GDM1 (cell line): Measurements from ENCODE around the gene UBR3.
"Not testable (repeated sequence)": the region's sequence is repeated elsewhere in the genome, so short reads cannot be mapped to it uniquely, and the experiment has no call there.

Experiments
- DNase-seq: peaks from one replicate; lab custom pipeline; 2025; lab: John Stamatoyannopoulos, UW

UBR3 gene

DNA sequence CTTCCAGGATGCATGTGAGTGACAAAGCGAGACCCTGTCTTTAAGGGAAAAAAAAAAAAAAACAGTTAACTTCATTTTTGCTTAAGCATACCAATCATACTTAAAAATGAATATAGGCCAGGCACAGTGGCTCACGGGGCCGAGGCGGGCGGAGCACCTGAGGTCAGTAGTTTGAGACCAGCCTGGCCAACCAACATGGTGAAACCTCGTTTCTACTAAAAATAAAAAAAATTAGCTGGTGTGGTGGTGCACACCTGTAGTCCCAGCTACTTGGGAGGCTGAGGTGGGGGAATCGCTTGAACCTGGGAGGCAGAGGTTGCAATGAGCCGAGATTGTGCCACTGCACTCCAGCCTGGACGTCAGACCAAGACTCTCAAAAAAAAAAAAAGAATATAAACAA, 44.1 kb downstream of the UBR3 start:
- DNase-seq, result not testable (repeated sequence)

DNA sequence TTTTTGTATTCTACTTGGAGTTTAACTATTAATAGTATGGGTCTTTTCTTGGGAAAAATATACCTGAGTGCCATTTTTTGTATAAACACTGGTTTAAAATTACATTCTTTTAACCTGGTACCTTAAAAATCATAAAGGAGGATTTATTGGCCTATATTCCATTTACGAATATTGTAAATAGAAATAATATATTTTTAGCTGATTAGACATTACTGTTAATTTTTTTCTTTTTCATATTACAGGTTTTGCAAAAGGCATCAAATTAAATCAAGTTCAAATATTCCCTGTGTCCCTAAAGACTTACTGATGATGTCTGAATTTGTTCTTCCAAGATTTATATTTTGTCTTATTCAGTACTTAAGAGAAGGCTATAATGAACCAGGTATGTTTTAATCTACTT, 44.7 kb downstream of the UBR3 start:
- DNase-seq, result no peak

DNA sequence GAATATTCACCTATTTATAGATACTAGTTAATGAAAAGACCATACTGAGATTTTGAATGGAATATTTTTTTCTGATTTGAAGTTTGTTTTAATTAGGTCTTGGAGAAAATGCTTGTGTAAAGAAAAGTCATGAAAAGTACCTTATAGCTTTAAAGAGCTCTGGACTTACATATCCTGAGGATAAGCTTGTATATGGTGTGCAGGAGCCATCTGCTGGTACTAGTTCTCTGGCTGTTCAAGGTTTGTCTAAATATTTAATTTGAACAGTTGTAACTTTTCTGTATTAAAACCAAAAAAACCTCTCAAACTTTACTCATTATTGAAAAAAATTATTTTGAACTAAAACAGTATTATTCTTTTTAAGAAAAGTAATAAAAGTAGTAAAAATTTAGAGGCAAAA, 50.1 kb downstream of the UBR3 start:
- DNase-seq, result no peak

DNA sequence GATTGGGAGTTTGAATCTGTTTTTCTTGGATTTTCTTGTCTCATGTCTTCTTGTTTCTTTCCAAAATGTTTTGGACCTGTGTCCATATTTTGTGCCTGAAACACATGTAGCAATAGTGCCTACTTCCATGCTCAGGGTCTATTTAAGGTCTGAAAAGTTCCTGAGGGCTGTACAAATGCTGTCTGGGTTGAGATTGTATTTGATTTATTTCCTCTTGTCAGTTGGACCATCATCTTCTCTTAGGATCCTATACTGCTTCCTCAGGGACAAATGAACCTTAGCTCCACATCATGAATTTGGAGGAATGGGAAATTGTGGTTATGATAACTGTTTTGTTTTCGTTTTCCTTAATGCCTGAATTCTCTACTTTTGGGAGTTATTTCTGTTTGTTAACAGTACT, 59.9 kb downstream of the UBR3 start:
- DNase-seq, result no peak

DNA sequence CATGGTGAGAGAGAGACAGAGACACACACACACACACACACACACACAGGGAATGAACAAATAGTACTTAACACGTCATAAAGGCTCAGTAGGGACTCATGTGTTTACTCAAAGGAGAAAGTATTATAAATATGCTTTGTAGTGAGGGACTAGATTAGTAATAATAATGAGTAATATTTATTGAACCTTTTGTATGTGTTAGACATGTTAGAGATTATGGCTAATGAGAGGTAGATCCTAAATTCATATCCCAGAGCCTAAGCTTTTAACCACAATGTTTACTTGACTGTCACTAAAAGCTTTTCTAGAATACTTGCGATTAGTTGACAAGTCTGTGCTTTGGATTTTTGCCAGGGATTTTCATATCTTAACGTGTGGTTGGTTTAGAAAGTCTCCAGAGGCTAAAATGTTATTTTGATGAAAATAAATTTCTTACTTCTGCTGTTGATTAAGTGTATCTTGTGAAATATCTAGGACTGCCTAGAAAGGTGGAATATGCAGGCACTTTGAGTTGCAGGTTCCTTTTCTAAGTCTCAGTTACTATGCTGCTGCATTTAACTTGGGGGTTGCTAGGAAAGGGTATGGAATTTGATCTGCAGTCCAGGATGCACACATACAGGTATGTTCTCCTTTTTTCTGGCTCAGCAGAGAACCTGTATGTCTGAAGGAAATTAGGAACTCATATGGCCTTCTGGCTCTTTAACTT, 64.5 kb downstream of the UBR3 start:
- DNase-seq, result no peak

DNA sequence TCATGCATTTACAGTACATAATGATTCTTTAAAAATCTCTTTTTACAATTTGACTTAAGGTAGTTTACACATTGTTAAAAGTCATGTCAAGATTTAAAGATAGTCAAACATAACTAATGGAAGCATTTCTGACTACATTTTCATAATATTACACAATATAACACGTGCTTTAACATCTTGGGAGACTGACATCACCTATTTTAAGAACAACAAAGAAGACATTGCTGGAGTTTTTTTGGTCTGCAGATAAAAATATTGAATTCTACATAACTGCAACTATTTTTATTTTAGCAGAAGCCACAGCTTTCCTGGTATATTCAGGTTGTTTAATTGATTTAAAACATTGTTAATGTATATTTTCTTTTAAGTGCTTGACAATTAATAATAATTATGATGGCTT, 65.7 kb downstream of the UBR3 start:
- no peak for DNase-seq

DNA sequence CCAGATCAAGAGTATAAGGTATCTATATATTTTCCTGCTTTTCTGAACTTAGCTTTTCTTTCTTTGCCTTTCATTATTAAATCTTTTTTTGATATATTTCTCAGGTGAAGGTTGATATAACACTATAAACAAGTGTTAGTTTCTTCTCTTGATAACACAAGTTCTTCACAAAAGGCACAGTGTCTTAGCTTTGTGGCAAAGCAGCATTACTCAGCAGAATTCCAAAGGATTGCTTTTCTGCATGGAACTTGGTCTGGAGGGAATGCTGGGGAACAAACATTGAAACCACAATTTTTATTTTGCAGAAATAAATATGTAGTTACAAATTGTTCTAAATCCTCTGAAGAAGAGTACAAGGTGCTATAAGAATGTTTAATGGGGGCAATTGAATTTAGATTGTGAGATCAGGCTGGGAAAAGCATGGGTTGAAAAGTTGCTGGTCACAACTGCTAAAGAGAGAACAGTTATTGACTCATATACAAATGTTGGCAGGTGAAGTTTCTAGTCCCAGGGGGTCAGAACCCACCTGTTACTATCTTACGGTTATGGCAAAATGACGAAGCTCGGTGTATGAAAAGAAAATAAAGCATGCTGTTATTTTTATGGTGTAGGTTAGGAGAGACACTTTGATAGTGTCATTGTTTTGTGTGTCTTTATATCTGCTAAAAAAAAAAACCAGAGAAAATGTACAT, 68.2 kb downstream of the UBR3 start:
- DNase-seq, result no peak

DNA sequence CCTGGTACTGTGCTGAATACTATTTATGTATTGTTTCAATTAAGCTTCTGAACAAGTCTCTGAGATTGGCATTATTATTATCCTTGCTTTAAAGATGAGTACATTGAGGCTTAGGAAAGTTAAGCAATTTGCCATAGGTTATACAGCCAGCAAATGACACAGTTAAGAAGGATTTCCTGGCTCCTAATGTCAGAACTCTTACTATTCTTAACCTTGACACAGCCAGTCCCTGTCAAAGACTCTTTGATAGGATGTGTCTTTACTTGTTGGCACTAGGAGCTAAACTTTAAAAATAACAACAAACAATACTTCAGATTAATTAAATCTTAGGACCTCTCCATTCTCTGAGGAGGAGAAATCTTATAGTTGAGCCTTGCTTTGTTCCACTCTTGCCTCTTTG, 70.6 kb downstream of the UBR3 start:
- no peak for DNase-seq

DNA sequence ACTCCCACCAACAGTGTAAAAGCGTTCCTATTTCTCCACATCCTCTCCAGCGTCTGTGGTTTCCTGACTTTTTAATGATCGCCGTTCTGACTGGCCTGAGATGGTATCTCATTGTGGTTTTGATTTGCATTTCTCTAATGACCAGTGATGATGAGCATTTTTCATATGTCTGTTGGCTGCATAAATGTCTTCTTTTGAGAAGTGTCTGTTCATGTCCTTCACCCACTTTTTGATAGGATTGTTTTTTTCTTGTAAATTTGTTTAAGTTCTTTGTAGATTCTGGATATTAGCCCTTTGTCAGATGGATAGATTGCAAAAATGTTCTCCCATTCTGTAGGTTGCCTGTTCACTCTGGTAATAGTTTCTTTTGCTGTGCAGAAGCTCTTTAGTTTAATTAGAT, 72.8 kb downstream of the UBR3 start:
- DNase-seq, result not testable (repeated sequence)

DNA sequence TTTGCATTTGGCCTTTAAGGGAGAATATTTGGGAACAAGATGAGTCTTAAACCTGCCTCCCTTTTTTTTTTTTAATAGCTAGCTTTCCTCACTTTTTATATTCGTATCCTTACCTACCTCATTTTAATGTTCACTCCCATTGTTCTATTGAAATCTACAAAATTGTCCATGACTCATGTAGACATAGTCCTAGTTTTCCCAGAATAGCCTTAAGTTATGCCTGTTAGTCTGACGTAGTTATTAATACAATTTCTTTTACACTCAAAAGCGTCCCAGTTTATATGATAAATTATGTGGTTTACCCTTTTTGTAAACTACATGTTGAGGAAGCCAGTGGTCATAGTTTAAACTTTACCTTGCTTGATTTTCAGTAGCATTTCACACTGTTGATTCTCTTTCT, 73.4 kb downstream of the UBR3 start:
- DNase-seq, result no peak

DNA sequence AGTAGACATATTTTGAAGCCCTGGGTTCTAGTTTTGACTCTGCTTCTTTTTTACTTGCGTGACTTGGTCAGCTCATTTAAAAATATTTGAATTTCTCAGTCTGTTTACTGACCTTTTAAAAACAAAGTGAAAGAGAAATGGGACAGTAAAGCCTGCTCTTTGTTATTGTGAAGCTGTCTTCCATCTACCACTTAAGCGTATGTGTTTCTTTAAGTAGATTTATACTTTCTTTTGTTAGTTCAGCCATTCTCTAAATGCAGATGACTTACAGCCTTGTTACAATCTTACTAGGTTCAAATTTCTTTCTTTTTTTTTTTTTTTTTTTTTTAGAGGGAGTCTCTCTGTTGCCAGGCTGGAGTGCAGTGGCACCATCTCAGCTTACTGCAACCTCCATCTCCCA, 79.5 kb downstream of the UBR3 start:
- no peak for DNase-seq

DNA sequence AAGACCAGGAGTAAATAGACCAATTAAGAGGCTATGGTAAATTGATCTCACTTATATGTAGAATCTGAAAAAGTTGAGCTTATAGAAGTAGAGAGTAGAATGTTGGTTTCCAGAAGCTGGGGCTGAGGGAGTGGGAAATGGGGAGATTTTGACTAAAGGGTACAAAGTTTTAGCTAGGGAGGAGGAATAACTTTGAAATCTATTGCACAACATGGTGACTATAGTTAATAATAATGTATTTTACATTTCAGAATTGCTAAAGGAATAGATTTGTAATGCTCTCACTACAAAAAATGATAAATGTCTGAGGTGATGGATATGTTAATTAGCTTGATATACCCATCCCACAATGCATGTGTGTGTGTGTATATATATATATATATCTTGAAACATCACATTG, 82.1 kb downstream of the UBR3 start:
- DNase-seq, result no peak

DNA sequence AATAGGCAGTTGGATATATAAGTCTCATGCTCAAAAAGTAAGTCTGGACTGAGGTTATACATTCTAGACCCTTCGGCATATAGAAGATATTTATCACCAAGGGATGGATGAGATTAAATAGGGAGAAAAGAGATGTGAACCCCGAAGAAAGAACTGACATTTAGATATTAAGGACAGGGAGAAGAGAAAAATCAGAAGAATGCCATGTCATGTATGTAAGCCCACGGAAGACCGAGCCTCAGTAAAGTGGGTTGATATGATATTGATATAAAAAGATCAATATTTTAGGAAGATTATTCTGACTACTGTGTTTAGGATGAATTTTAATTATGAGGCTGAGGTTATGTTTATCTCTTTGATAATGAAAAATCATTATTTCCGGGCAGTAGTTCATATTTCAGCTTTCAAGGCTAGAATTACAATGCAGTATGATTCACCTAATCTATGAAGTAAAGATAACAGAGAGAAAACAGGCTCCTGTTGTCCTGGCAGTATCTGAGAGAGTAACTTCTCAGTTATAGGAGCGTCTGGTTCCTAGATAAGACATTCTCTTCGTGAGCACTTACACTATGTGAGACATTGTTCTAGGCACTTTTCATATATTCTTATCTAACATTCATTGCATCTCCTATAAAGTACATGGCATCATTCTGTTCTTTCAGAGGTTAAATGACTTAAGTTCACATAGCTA, 83.0 kb downstream of the UBR3 start:
- DNase-seq, result no peak

DNA sequence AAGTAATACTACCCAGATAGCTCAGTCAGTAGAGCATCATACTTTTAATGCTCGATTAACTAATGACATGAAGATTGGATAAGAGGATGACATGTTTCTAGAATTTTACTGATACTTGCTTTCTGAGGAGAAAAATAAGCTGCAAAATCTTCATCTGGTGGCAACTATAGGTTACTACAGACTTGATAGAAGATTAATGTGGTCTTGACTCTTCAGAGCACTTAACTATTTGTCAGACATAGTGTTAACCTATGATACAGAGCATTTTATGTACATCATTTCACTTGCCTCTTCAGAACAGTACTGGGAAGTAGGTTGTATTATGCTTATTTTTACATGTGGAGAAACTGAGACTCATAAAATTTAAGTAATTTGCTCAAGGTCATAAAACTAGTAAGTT, 83.9 kb downstream of the UBR3 start:
- DNase-seq, result no peak

DNA sequence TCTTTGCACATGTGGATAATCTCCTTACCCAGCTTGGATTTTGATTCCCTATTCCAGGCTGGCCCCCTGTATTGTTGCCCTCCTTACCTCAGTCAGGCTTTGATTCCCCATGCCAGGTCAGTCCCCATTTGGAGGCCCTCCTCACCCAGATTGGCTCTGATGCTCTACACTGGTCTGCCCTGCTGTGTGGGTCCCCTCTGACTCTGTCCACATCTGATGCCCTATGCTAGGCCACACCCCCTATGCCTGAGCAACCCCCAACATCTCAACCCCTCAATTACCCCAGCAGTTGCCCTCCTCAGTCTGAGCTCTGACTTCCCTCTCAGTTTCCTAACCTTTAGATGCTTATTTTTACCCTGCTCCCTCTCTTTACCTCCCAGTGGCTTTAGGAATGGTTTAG, 89.4 kb downstream of the UBR3 start:
- DNase-seq, result no peak

DNA sequence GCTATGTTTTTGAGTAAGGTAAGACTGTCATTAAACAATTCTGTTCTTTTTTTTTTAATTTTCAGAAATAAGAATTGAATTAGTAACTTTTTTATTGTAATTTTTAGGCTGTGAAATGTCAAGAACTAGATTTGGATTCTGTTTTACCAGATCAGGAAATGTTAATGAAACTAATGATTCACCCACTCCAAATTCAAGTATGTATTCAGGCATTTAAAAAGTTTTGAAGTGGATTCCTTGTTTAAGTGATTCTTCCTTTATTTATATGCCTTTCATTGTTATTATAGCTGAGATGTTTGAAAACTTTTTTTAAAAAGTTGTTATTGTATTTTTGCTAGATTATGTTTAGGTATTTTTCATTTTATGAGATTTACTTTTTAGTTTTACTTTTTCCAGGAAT, 96.7 kb downstream of the UBR3 start:
- no peak for DNase-seq

DNA sequence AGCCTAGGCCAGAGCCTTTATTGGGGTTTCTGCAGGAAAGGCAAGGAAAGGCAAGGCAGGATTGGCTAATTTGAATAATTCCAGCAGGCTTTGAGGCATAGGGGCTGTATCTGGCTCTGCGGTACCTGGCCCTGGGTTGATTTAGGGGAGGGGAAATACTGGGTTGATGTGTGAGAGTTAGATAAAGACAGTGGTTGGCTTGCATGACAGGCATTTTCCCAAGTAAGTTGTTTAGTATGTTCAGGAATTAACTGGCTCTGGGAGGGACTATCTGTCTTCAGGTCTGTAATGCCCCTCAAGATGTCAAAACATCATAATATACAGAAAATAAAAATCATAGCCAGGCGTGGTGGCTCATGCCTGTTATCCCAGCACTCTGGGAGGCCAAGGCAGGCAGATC, 98.7 kb downstream of the UBR3 start:
- DNase-seq, result no peak

DNA sequence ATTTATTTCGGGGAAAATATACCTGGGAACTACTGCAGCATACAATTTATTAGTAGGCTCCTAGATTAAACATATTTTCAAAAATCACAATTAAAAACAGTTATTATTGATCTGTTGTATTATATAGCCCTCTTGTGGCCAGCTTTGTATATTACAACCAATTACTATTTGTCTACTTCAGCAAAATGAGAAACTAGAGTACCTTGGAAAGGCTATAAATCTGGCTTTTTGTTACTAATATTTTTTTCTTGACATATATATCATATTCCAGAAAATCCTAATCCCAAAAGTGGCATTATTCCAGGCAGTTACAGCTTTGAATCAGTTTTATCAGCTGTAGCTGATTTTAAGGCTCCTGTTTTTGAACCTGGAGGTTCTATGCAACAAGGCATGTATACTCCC, 101.2 kb downstream of the UBR3 start:
- no peak for DNase-seq

DNA sequence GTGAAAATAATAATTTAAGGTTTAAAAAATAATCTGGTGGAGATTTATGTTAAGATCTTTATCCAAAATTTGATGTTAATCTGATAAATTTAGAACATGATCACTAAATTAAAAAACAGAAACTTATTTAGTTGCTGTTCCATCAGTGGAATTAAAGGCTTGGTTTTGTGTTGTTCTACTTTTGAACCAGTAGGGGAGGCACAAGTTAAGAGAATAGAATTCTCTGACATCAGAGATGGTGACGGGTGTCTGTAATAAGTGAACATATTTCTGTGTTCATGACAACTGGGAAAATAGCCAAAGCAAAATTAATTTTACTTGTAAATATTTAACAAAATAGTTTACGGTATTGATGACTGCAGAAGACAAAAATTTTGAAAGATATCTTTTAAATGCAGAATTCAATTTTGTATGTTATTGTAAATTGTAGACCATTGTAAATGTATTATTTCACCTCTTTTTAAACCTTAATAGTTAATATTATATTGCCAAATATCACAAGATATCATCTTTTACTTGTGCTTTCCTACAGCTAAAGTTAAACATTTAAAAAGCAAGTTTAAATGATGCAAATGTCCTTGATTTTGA, 106.0 kb downstream of the UBR3 start:
- no peak for DNase-seq

DNA sequence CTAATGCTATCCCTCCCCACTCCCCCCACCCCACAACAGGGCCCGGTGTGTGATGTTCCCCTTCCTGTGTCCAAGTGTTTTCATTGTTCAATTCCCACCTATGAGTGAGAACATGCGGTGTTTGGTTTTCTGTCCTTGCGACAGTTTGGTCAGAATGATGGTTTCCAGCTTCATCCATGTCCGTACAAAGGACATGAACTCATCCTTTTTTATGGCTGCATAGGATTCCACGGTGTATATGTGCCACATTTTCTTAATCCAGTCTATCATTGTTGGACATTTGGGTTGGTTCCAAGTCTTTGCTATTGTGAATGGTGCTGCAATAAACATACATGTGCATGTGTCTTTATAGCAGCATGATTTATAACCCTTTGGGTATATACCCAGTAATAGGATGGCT, 109.4 kb downstream of the UBR3 start:
- not testable (repeated sequence) for DNase-seq

DNA sequence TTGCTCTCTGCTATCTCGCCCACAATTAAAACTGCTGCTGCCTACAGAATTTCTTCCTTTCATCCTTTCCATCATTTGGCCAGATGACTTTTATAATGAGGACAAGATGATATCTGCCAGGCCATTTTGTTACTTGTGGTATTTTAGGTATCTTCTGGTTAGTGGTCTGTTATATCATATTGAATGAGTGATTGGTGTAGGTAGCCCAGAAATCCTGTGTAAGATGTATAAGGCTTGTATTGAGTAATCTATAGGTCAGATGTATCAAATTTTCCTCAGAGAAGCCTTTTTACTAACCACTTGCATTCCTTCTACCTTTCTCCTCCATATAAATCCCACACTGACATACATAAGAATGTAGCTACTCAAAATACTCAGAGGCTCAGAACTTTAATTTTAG, 118.3 kb downstream of the UBR3 start:
- no peak for DNase-seq

DNA sequence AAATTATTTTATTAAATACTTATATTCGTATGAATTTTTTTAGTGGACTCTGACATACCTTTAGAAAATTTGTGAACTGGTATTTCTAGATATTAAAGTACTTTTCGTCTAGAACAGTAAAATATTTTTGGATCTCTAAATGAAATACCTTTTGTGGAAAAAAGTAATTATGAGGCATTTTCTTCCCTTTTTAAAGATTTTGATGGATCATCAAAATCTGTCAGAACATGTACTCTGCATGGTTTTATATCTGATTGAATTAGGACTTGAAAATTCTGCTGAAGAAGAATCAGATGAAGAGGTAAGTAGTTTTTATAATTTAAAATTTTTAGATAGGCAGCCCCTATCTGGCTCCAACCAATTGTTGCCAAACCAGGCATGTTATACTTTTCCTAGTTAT, 118.8 kb downstream of the UBR3 start:
- DNase-seq, result no peak

DNA sequence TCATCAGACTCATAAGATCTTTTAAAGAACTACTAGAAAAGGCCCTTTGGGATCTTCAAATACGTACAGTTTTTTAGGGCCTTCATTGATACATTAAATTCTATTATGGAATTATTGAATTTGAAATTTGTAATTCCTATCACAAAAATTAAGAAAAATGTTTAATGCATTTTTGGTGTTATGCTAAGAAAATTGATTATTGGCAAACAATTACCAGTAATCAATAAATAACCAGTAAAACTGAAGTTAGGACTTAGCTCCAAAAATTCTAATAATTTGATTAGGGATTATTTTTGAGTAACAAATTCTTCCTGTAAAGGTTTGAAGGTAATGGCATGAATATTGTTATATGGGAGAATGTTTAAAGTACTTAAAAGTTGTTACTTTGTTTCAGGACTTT, 119.3 kb downstream of the UBR3 start:
- no peak for DNase-seq
